Stimulated activated effector memory CD8-positive, alpha-beta T cell treated with anti-CD3 and anti-CD28 coated beads, Interleukin-12 subunit alpha, Interleukin-12 subunit beta, amount 100 ng/mL, for 72 hours (primary cell): ENCODE data around the gene INSL3.
A peak's percentile ranks its signal among the peaks of the same experiment; 100 is the strongest.
"Not testable (repeated sequence)": the region's sequence is repeated elsewhere in the genome, so short reads cannot be mapped to it uniquely, and the experiment has no call there.

Experiments used
- ATAC-seq: fragments of 150-1000 bp; cut with Tn5 transposase; 2 replicates; pipeline ENCODE4 v1.10.0; 2021
- DNase-seq, 2 donors: peaks; one replicate each; pipeline ENCODE4 v3.0.0; 2021 to 2022; ENCODE audit warnings: low spot score in 2 of 2
- H3K27ac Mint-ChIP-seq: one replicate; pipeline ENCODE4 v1.8.0; 2022; ENCODE audit warnings: mild to moderate bottlenecking, mixed read lengths
- H3K36me3 Mint-ChIP-seq: one replicate; pipeline ENCODE4 v1.8.0; 2022; ENCODE audit warnings: mild to moderate bottlenecking, mixed read lengths
- H3K4me1 Mint-ChIP-seq: one replicate; pipeline ENCODE4 v1.8.0; 2022; ENCODE audit warnings: mixed read lengths
- H3K4me3 Mint-ChIP-seq: one replicate; pipeline ENCODE4 v1.8.0; 2022; ENCODE audit warnings: mild to moderate bottlenecking, mixed read lengths
- H3K9me3 Mint-ChIP-seq: one replicate; pipeline ENCODE4 v1.8.0; 2022; ENCODE audit warnings: mixed read lengths

INSL3 gene

GRCh38 chr19:17806945-17807344, 14.4 kb downstream of the INSL3 start:
- H3K4me1 Mint-ChIP-seq, result peaks cover 32% of the 10 kb centered on the region
- H3K4me3 Mint-ChIP-seq, result peak overlapping the region; percentile 47
- no peak overlapping the region for H3K27ac Mint-ChIP-seq
- H3K36me3 Mint-ChIP-seq, result no peaks in the 10 kb centered on the region
- ATAC-seq (no peak), DNase-seq (no peak)
- no peaks in the 10 kb centered on the region for H3K9me3 Mint-ChIP-seq

- Mint-ChIP-seq H3K4me1 (peaks cover 33% of the 10 kb centered on the region), H3K36me3 (no peaks in the 10 kb centered on the region), H3K27ac (peak overlapping the region; percentile 20), H3K9me3 (no peaks in the 10 kb centered on the region), H3K4me3 (no peak overlapping the region)
- no peak for ATAC-seq
- DNase-seq, result no peak
These were observed 15.9 kb downstream of the INSL3 start for GRCh38 chr19:17805427-17805826.

- DNase-seq (no peak), ATAC-seq (peak; percentile 42)
- H3K4me1 Mint-ChIP-seq, result peaks cover 32% of the 10 kb centered on the region
- H3K27ac Mint-ChIP-seq, result peak overlapping the region; percentile 75
- H3K4me3 Mint-ChIP-seq, result peak overlapping the region; percentile 21
- H3K36me3 Mint-ChIP-seq, result no peaks in the 10 kb centered on the region
- H3K9me3 Mint-ChIP-seq, result no peaks in the 10 kb centered on the region
These were observed 17.9 kb downstream of the INSL3 start for GRCh38 chr19:17803264-17803896.

GRCh38 chr19:17802137-17802858, 19.0 kb downstream of the INSL3 start:
- no peak for DNase-seq
- Mint-ChIP-seq H3K9me3 (no peaks in the 10 kb centered on the region), H3K4me1 (peaks cover 25% of the 10 kb centered on the region), H3K4me3 (no peak overlapping the region), H3K36me3 (no peaks in the 10 kb centered on the region), H3K27ac (peak overlapping the region; percentile 75)
- ATAC-seq, result no peak

GRCh38 chr19:17798599-17798998, 22.7 kb downstream of the INSL3 start:
- H3K4me3 Mint-ChIP-seq, H3K9me3 Mint-ChIP-seq, H3K36me3 Mint-ChIP-seq, DNase-seq, ATAC-seq, H3K27ac Mint-ChIP-seq: not testable (repeated sequence)
- H3K4me1 Mint-ChIP-seq, result peaks cover 25% of the 10 kb centered on the region

GRCh38 chr19:17797424-17798201, 23.7 kb downstream of the INSL3 start:
- DNase-seq, result no peak
- peak; percentile 97 for ATAC-seq
- Mint-ChIP-seq H3K36me3 (no peaks in the 10 kb centered on the region), H3K9me3 (no peaks in the 10 kb centered on the region), H3K4me3 (no peak overlapping the region), H3K27ac (peak overlapping the region; percentile 34), H3K4me1 (peaks cover 17% of the 10 kb centered on the region)

- no peaks in the 10 kb centered on the region for H3K36me3 Mint-ChIP-seq
- DNase-seq, result no peak
- ATAC-seq, result no peak
- peaks cover 10% of the 10 kb centered on the region for H3K4me1 Mint-ChIP-seq
- H3K9me3 Mint-ChIP-seq, result no peaks in the 10 kb centered on the region
- H3K27ac Mint-ChIP-seq, result peak overlapping the region; percentile 34
- H3K4me3 Mint-ChIP-seq, result no peak overlapping the region
These were observed 24.4 kb downstream of the INSL3 start for GRCh38 chr19:17796838-17797423.

- DNase-seq (no peak), ATAC-seq (no peak)
- peaks cover 17% of the 10 kb centered on the region for H3K4me1 Mint-ChIP-seq
- H3K36me3 Mint-ChIP-seq, result no peaks in the 10 kb centered on the region
- no peaks in the 10 kb centered on the region for H3K9me3 Mint-ChIP-seq
- no peak overlapping the region for H3K4me3 Mint-ChIP-seq
- H3K27ac Mint-ChIP-seq, result no peak overlapping the region
These were observed 25.1 kb downstream of the INSL3 start for GRCh38 chr19:17796013-17796837.

GRCh38 chr19:17795495-17795856, 25.8 kb downstream of the INSL3 start:
- peaks cover 19% of the 10 kb centered on the region for H3K4me1 Mint-ChIP-seq
- no peaks in the 10 kb centered on the region for H3K36me3 Mint-ChIP-seq
- H3K27ac Mint-ChIP-seq, result no peak overlapping the region
- H3K4me3 Mint-ChIP-seq, result peak overlapping the region; percentile 37
- DNase-seq (no peak), ATAC-seq (no peak)
- H3K9me3 Mint-ChIP-seq, result no peaks in the 10 kb centered on the region

GRCh38 chr19:17794731-17795494, 26.4 kb downstream of the INSL3 start, which contains the start of gene B3GNT3:
Gene B3GNT3 (plus strand): TSS chr19:17795138. CDS start chr19:17807808, 12,670 bp downstream.
- Mint-ChIP-seq H3K4me1 (peaks cover 25% of the 10 kb centered on the region), H3K36me3 (no peaks in the 10 kb centered on the region), H3K27ac (peak within 1 kb of the TSS; percentile 58), H3K9me3 (no peaks in the 10 kb centered on the region), H3K4me3 (peak within 1 kb of the TSS; percentile 37)
- ATAC-seq, result no peak
- no peak for DNase-seq

- ATAC-seq (no peak), DNase-seq (no peak)
- peak overlapping the region; percentile 58 for H3K27ac Mint-ChIP-seq
- H3K4me3 Mint-ChIP-seq, result peak overlapping the region; percentile 37
- H3K4me1 Mint-ChIP-seq, result peaks cover 25% of the 10 kb centered on the region
- H3K36me3 Mint-ChIP-seq, result no peaks in the 10 kb centered on the region
- no peaks in the 10 kb centered on the region for H3K9me3 Mint-ChIP-seq
These were observed 26.9 kb downstream of the INSL3 start for GRCh38 chr19:17794412-17794730.

- Mint-ChIP-seq H3K27ac (no peak overlapping the region), H3K36me3 (peaks cover 23% of the 10 kb centered on the region), H3K4me3 (no peak overlapping the region), H3K9me3 (no peaks in the 10 kb centered on the region), H3K4me1 (peaks cover 20% of the 10 kb centered on the region)
- ATAC-seq (no peak), DNase-seq (no peak)
These were observed 31.1 kb downstream of the INSL3 start for GRCh38 chr19:17790059-17790780.

GRCh38 chr19:17788632-17789031, 32.7 kb downstream of the INSL3 start:
- no peak overlapping the region for H3K4me3 Mint-ChIP-seq
- H3K4me1 Mint-ChIP-seq, result peaks cover 26% of the 10 kb centered on the region
- H3K36me3 Mint-ChIP-seq, result peaks cover 39% of the 10 kb centered on the region
- no peaks in the 10 kb centered on the region for H3K9me3 Mint-ChIP-seq
- DNase-seq, result no peak
- H3K27ac Mint-ChIP-seq, result peak overlapping the region; percentile 7
- ATAC-seq, result no peak
